ENCODE results near the gene TTC34. TPM values are rescaled to one million over a fixed set of nuclear protein-coding genes. Genes with fewer than 3 reads are reported as not detected.
"Not testable (repeated sequence)": the region's sequence is repeated elsewhere in the genome, so short reads cannot be mapped to it uniquely, and the experiment has no call there.

The TTC34 gene
- total RNA-seq, 1 donor from 2014 or later = under 0.01 TPM

GRCh38 chr1:2799811-2800663 is 1.5 kb downstream of the TTC34 start:
- no peaks in the 10 kb centered on the region for H3K36me3 ChIP-seq (ENCODE audit: control insufficient read depth, insufficient read depth, low read length)
- no peak overlapping the region for H3K4me3 ChIP-seq (ENCODE audit: low read depth, low read length)
- no peak for TF ChIP-seq CTCF (IDR thresholded peaks at IDR 0.05; ENCODE audit: insufficient read depth, low read length, severe bottlenecking)
- no peaks in the 10 kb centered on the region for H3K27me3 ChIP-seq (ENCODE audit: control insufficient read depth, insufficient read depth, low read length)
- DNase-seq (ENCODE audit: low read depth) (no peak), FAIRE-seq (no peak)

- FAIRE-seq; H3K36me3 ChIP-seq (ENCODE audit: control insufficient read depth, insufficient read depth, low read length); H3K4me3 ChIP-seq (ENCODE audit: low read depth, low read length); H3K27me3 ChIP-seq (ENCODE audit: control insufficient read depth, insufficient read depth, low read length); DNase-seq (ENCODE audit: low read depth): not testable (repeated sequence)
These were observed 2.5 kb downstream of the TTC34 start for GRCh38 chr1:2798958-2799357.

- DNase-seq (ENCODE audit: low read depth) (no peak), FAIRE-seq (no peak)
- TF ChIP-seq CTCF (IDR thresholded peaks at IDR 0.05; ENCODE audit: insufficient read depth, low read length, severe bottlenecking) = no peak
These were observed 3.8 kb downstream of the TTC34 start for GRCh38 chr1:2797741-2798016.

GRCh38 chr1:2796890-2797740 is 4.4 kb downstream of the TTC34 start:
- H3K27me3 ChIP-seq (ENCODE audit: control insufficient read depth, insufficient read depth, low read length) = no peaks in the 10 kb centered on the region
- no peaks in the 10 kb centered on the region for H3K36me3 ChIP-seq (ENCODE audit: control insufficient read depth, insufficient read depth, low read length)
- DNase-seq (ENCODE audit: low read depth) (no peak), FAIRE-seq (no peak)
- TF ChIP-seq CTCF (IDR thresholded peaks at IDR 0.05; ENCODE audit: insufficient read depth, low read length, severe bottlenecking) = no peak
- no peak overlapping the region for H3K4me3 ChIP-seq (ENCODE audit: low read depth, low read length)

More at GRCh38 chr1:2797741-2798016, 3.8 kb downstream of the TTC34 start:
- Histone ChIP-seq H3K4me3 (ENCODE audit: low read depth, low read length) (no peak overlapping the region), H3K27me3 (ENCODE audit: control insufficient read depth, insufficient read depth, low read length) (no peaks in the 10 kb centered on the region), H3K36me3 (ENCODE audit: control insufficient read depth, insufficient read depth, low read length) (no peaks in the 10 kb centered on the region)

- FAIRE-seq = peak; percentile 7
- Histone ChIP-seq H3K27me3 (ENCODE audit: control insufficient read depth, insufficient read depth, low read length) (no peaks in the 10 kb centered on the region), H3K36me3 (ENCODE audit: control insufficient read depth, insufficient read depth, low read length) (no peaks in the 10 kb centered on the region), H3K4me3 (ENCODE audit: low read depth, low read length) (no peak overlapping the region)
- no peak for DNase-seq (ENCODE audit: low read depth)
- TF ChIP-seq CTCF (IDR thresholded peaks at IDR 0.05; ENCODE audit: insufficient read depth, low read length, severe bottlenecking) = no peak
These were observed 5.6 kb downstream of the TTC34 start for GRCh38 chr1:2795926-2796325.

GRCh38 chr1:2791027-2791760 is 10.3 kb downstream of the TTC34 start:
- Histone ChIP-seq H3K36me3 (ENCODE audit: control insufficient read depth, insufficient read depth, low read length) (no peaks in the 10 kb centered on the region), H3K27me3 (ENCODE audit: control insufficient read depth, insufficient read depth, low read length) (no peaks in the 10 kb centered on the region), H3K4me3 (ENCODE audit: low read depth, low read length) (no peak overlapping the region)
- DNase-seq (ENCODE audit: low read depth) (no peak), FAIRE-seq (no peak)
- TF ChIP-seq CTCF (IDR thresholded peaks at IDR 0.05; ENCODE audit: insufficient read depth, low read length, severe bottlenecking) = no peak

All from bronchial epithelial cell (primary cell).